GM19372 (cell line): Measurements from ENCODE around the gene PCSK7.
"Not testable (repeated sequence)": the region's sequence is repeated elsewhere in the genome, so short reads cannot be mapped to it uniquely, and the experiment has no call there.

ENCODE experiments used
- ATAC-seq: cut with Tn5 transposase; IDR thresholded peaks from one replicate; pipeline ENCODE4 v1.9.1; 2021; ENCODE audit warnings: mild to moderate bottlenecking, low read depth, moderate library complexity; ENCODE audit not compliant: unreplicated experiment

Gene PCSK7, protein sequence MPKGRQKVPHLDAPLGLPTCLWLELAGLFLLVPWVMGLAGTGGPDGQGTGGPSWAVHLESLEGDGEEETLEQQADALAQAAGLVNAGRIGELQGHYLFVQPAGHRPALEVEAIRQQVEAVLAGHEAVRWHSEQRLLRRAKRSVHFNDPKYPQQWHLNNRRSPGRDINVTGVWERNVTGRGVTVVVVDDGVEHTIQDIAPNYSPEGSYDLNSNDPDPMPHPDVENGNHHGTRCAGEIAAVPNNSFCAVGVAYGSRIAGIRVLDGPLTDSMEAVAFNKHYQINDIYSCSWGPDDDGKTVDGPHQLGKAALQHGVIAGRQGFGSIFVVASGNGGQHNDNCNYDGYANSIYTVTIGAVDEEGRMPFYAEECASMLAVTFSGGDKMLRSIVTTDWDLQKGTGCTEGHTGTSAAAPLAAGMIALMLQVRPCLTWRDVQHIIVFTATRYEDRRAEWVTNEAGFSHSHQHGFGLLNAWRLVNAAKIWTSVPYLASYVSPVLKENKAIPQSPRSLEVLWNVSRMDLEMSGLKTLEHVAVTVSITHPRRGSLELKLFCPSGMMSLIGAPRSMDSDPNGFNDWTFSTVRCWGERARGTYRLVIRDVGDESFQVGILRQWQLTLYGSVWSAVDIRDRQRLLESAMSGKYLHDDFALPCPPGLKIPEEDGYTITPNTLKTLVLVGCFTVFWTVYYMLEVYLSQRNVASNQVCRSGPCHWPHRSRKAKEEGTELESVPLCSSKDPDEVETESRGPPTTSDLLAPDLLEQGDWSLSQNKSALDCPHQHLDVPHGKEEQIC

DNA sequence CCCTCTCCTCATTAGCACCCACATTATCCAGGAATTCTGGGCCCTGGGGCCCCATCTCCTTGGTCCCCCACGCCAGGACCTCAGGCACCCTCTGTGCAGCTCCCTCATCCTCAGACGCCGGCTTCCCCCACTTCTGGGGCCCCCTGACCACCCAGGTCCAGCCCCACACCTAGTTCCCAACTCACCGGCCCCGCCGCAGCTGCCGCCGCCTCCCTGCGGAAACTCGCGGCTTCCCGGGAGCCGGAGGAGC lies at the start of gene PCSK7:
Gene PCSK7, minus strand, starts transcription at position 232 of the 250 bp plus-strand sequence. CDS start 2,229 bp downstream, outside the sequence.
- ATAC-seq = no peak

DNA sequence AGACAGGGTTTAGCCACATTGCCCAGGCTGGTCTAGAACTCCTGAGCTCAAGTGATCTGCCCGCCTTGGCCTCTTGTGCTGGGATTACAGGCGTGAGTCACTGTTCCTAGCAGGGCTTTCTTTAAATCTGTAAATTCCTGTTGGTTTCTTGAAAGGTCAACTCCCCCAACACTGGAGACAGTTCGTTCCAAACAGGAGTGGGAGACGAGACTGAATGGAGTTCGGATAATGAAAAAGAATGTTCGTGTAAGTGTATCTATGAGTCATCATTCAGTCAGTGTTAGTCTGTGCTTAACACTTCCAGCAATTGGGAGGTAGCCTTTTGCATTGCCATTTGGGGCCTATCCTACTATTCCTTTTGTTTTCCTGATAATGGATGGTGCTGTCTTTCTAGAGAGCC lies 49.3 kb upstream of the PCSK7 start:
- no peak for ATAC-seq

DNA sequence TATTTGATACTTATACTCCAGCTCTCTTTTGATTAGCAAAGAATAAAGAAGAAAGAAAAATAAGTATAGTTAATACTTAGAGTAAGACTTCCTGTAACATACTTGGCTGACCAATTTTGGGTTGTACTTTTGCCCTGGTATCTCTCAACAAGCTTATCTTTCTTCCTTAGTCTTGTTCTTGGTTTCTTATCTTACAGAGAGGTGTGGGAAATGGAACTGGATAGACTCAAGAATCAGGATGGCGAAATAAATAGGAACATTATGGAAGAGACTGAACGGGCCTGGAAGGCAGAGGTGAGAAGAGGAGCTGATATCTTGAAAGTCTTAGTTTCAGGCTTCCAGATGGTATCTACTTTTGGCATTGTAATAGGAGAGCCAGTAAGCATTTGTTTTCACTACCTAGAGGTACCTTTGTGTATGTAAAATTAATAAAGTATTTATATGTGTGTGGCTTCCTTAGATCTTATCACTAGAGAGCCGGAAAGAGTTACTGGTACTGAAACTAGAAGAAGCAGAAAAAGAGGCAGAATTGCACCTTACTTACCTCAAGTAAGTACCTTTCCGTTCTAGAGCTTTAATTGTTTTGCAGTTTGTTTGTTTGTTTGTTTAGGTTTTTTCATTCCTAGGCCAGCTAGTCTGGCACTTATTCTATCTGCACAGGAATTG lies 48.0 kb upstream of the PCSK7 start:
- ATAC-seq = no peak

DNA sequence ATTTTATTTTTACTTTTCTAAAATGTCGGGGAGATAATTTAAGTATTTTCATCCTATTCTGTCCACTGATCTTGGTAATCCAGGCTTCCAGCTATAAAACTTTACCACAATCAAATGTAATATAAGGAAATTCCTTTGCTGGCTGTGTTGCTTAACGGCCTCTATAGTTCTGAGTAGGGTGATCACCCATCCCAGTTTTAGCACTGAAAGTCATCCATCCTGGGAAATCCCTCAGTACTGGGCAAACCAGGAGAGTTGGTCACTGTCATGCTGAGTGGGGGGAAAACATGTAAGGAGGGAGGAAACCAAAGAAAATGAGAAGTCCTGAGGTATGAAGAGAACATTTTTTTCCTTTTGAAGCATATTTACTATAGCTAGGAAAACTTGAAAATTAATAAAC lies 46.5 kb upstream of the PCSK7 start:
- no peak for ATAC-seq

DNA sequence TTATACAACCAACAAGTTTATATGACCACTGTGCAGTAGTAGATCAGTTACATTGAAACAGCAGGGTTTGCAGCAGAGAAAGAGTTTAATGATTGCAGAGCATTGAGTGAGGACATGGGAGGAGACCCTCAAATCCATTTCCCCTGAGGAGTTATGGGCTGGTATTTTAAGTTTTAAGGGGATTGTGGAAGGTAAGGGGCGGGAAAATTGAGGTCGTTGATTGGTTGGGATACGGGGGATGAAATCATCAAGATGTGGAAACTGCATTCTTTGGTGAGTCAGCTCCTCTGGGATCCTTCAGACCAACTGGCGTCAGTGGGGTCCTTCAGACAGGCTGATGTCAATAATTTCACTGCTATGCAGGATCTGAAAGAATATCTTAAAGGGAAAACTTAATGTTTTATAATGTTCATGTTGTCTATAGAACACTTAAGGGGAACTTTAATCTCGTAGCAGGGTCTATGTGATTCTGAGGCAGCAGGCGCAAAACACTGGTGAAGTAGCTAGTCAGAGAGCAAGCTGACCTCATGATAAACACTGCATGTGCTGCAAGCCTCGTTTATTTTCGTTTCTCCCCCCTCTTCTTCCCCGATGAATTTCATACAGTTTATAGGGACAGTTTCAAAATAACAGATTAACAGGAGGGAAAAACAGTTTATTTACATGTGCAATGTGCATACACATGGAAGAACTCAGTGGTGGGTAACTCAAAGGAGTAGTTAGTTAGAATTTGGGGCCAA lies 41.8 kb upstream of the PCSK7 start:
- no peak for ATAC-seq

DNA sequence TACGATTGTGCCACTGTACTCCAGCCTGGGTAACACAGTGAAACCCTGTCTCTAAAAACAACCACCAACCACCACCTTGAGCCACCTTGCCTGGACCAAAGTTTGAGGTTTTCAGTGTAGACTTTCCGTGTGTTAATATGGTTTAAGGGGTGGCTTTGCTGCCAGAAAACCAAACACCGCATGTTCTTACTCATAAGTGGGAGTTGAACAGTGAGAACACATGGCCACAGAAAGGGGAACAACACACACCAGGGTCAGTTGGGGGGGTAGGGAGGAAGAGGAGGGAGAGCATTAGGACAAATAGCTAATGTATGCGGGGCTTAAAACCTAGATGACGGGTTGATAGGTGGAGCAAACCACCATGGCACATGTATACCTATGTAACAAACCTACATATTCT lies 40.3 kb upstream of the PCSK7 start:
- not testable (repeated sequence) for ATAC-seq

DNA sequence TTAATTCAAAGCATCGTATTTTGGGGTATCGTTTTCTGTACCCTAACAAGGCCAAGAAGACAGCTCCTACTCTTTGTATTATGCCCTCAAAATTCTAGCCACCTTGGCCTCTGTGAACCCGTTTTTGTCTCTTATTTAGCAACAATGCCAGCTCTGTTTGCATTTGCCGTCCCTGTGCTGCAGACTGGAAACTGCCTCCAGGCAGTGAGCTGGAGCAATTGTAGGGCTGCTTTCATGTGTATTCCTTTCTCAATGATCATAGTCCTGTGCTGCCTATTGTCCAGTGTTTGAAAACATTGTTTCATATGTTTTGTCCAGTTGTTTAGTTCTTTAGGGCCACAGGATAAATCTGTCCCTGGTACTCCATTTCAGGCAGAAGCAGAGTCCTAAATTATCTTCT lies 39.3 kb upstream of the PCSK7 start:
- no peak for ATAC-seq

DNA sequence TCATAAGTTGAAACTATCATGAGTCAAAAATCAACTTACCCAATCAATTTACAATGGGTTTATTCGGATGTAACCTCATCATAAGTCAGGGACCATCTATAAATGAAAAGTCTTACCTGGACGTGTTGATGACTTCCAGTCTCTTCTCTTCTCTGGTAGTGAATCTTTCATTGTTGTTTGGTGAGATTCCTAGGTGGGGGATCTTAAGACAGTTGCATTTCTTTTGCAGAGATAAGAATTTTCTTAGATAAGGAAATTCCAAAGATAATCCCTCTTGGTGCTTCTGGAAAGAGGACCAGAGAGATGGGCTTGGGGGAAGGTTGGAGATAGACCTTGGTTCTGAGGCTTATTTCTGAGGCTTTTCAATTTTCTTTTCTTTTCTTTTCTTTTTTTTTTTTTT lies 38.0 kb upstream of the PCSK7 start:
- no peak for ATAC-seq

DNA sequence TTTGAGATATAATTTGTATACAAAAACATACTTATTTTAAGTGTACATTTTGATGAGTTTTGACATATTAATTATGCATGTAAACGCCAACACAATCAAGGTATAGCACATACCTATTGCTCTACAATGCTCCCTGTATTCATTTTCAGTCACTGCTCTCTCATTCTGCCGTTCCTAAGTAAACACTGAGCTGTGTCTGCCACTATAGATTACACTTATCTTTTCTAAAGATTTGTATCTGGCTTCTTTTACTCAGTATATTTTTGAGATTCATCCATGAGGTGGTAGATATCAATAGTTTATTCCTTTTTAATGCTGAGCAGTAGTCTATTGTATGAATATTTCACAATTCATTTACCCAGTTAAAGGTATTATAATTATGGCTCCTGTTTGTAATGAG lies 33.9 kb upstream of the PCSK7 start:
- ATAC-seq = no peak

DNA sequence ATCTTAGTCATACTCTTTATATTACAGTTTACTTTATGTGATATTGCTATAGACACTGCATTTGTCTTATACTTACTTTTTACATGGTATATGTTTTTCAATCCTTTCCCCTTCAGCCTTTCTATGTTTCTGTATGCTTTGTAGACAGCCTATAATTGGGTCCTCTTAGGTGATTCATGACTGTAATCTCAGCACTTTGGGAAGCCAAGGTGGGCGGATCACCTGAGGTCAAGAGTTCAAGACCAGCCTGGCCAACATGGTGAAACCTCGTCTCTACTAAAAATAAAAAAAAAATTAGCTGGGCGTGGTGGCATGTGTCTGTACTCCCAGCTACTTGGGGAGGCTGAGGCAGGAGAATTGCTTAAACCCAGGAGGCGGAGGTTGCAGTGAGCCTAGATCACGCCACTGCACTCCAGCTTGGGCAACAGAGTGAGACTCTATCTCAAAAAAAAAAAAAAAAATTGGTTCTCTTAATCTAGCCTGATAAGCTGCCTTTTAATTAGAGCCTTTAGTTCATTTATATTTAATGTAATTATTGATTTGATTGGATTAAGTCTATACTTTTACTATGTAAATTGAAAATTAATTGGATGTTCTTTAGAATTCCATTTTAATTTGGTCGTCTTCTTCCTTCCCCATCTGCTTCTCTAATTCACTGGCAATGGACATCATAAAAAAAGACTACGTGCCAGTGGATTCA lies 32.9 kb upstream of the PCSK7 start:
- ATAC-seq = not testable (repeated sequence)

DNA sequence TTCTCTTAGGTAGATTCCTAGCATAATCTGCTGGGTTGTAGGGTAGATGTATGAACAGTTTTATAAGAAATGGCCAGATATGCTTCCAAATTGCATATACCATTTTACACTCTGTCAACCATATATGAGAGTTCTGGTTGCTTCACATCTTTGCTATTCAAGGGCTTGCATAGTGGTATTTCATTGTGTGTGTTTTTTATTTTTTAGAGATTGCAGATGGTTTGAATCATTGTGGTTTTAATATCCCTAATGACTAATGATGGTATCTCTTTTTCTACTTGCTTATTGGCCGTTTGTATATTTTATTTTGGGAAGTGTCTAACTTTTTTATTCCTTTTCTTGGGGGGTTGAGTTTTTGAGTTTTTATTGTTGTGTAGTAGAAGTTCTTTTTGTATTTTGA lies 27.5 kb upstream of the PCSK7 start:
- ATAC-seq = no peak

DNA sequence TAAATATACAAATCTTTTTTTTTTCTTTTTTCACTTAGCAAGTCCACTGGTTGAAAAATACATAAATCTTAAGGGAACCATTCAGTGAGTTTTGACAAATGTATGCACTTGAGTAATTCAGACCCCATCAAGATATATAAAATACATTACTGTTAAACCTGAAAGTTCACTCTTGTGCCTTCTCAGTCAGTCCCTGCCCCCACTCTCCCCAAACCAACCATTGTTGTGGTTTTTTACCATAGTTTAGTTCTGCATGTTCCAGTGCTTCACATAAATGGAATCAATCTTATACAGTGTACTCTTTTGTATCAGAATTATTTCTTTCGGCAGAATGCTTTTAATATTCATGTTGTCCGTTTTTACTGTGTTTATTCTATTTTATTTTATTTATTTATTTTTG lies 26.7 kb upstream of the PCSK7 start:
- no peak for ATAC-seq

DNA sequence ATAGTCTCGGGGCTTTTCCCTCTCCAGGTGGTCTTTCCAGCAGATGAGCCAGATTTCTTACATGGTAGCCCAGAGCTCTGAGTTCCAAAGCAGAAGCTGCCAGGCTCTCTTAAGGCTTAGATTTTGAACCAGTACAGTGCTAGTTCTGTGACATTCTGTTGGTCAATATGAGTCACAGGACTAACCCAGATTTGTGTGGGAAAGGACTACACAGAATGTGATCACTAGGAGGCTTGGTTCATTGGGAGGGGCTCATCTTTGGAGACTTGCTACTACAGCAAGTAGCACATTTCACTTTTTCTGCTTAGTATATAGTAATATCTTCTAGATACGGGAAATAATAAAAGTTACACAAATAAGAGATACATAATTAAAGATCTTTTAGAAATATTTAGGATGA lies 24.7 kb upstream of the PCSK7 start:
- ATAC-seq = no peak

DNA sequence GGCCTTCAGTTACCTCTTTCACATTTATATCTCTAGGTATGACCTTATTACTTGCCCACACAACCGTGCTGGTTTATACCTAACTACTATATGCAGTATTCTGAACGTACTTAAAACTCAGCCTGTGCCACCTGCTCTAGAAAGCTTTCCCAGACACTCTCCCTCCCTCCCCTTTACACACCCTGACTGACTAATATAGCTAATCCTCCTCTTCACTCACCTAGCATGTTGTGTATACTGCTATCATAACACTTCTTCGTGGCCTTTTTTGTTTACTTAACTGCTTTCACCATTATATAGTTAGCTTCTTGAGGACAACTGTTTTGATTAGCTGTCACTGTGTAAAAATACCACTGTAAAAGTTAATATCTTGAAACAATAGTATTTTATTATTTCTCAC lies 24.1 kb upstream of the PCSK7 start:
- no peak for ATAC-seq

DNA sequence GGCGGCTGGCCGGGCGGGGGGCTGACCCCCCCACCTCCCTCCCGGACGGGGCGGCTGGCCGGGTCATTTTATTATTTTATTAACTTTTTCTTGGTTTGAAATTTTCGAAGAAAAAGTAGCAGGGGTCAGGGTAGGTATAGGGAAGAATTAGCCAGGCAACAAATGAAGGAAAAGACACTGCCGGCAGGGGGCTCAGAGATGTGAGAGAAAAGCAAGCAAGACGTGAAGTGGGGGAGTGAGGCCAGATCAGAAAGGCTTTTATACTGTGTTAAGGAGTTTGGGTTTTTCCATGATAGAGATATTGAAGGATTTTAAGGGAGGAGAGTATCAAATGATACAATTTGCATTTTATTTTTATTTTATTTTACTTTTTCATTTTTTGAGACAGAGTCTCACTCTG lies 19.6 kb upstream of the PCSK7 start:
- ATAC-seq = no peak

DNA sequence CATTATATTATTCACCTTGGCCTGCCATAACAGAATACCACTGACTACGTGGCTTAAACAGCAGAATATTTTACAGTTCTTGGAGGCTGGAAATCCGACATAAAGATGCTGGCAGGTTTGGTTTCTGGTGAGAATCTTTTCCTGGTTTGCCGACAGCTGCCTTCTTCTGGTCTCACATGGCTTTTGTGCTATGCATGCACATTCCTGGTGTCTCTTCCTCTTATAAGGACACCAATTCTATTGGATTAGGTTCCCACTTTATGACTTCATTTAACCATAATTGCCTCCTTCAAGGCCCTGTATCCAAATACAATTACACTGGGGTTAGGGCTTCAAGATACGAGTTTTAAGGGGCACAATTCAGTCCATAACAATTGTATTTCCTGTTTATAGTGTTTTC lies 17.7 kb upstream of the PCSK7 start:
- no peak for ATAC-seq

DNA sequence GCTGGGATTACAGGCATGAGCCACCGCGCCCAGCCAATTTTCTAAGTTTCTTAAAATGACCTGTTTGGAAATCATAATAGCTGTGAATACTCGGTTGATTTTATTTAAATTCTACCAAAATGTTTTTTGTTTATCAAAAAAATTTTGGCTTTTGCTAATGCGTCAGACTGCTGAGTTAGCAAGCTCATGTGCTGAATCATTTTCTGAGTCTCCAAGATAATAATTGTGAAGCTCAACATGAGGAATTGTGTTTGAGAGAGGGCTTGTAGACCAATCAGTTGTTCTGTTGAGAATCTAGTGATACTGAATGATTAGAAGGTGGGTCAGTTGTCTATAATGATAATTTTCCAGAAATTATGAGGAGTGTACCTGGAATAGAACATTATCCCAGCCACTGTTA lies 16.5 kb upstream of the PCSK7 start:
- no peak for ATAC-seq

DNA sequence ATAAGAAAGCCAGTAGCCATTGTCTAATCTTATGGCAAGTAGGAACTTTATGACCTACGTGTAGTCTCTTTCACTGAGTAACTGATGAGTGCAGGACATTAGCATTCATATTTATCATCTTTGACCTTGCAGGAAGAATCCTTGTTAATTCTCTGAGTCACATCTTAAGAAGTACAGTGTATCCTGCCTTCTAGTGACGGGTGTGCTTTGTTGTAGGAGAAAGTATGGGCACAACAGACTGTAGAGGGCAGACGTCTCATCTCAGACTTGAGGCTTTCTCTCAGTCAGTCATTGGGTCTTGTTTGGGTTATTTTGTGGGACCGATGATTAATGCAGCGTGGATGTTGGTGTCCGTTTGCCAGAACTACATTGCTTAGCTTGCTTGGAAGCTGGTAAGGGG lies 7.4 kb upstream of the PCSK7 start:
- ATAC-seq = no peak

DNA sequence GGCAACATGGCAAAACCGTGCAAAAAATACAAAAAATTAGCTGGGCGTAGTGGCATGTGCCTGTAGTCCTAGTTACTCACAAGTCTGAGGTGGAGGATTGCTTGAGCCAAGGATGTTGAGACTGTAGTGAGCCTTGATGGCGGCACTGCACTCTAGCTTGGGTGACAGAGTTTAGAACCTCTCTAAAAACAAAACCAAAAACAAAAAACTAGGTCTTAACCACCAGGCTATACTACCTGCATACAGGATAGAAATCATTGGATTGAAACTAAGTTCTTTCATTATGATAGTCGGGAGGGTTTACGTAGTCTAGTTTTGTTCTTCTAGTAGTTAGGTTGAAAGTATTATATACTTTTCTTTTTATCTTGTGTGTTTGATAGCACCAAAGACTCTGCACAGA lies 6.3 kb upstream of the PCSK7 start:
- ATAC-seq = no peak

DNA sequence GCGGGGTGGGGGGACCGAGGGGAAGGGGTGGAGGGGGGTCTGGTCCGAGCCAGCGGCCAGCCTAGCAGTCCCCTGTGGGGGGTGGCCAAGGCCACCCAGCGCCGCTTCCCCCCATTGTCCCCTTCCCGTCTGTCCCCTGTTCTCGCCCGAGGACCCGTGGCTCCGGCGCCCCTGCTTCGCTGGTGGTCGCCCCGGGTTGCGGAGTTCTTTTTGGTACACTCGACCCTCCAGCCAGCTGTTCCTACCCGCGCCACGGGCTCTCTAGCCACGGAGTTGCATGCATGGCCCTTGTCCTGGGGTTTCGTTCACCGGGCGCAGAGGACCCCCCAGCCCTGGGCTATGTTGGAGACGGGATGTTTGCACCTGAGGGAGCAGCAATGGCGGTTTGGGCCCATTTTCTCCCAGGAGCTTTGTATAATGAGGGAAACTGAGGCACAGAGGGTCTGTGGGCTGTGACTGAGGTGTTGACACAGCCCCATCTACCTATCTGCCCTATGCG lies 1.1 kb upstream of the PCSK7 start:
- ATAC-seq = no peak
